Measurements from ENCODE around the gene HNF1B. TPM values are rescaled to one million over a fixed set of nuclear protein-coding genes. Genes with fewer than 3 reads are reported as not detected.

HNF1B gene
- total RNA-seq, 1 donor from 2014 or later: not detected

- no peak for ATAC-seq
These were observed 14.3 kb upstream of the HNF1B start for GRCh38 chr17:37759014-37759637.

GRCh38 chr17:37756051-37756450 is 11.2 kb upstream of the HNF1B start:
- ATAC-seq: no peak

DNA sequence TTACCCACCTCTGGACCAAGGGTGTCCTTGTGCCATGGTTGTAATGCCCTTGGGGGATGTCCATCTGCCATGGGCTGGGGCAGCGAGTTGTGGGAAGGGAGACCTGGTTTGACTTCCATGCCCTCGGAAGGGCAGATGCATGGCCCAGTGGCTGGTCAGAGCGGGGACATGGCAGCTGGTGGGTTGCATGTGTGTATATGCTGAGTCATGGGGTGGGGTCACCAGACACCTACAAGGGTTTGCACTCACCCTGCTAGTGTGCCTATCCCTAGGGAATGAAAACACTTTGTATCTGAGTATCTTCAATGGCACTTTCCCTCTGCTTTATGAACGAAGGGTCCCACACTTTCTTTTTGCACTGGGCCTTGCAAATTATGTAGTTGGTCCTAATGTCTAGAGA is 10.6 kb upstream of the HNF1B start:
- ATAC-seq: no peak

GRCh38 chr17:37754363-37754762 is 9.5 kb upstream of the HNF1B start:
- no peak for ATAC-seq

- peak; percentile 43 for ATAC-seq
These were observed 7.6 kb upstream of the HNF1B start for GRCh38 chr17:37752482-37752881.

DNA sequence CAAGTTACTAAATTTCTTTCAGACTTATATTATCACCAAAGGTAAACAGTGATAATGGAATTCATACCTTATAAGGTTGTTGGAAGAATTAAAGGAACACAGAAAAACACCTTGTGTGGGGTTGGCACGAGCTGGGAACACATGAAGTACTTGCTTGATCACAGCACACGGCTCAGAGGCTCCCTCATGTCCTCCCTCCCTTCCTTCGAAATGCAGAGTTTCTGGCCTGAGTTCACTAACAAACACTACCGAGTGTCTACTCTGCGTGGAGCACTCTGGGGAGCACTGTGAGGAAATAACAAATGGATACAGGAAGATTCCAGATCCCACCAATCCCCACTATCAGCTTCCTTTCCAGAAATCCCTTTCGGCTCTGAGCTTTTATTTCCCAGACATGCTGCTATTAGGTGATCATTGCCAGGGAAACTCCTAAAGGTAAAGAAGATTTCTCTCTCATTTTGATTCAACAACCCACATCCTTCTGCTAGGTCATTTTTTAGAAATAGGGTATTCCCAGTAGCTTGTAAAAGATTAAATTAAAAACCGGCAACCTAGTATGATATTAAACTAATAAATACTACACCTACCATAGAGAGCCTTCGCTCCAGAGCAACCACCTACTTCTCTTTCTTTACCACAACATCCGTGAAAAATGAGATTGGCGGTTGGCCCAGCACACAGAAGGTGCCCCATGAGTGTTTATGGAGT is 6.1 kb upstream of the HNF1B start:
- no peak for ATAC-seq

GRCh38 chr17:37750292-37750691 is 5.4 kb upstream of the HNF1B start:
- no peak for ATAC-seq

- ATAC-seq: no peak
These were observed 2.4 kb upstream of the HNF1B start for GRCh38 chr17:37747222-37747621.

- ATAC-seq: no peak
These were observed 1.8 kb upstream of the HNF1B start for GRCh38 chr17:37746617-37747016.

GRCh38 chr17:37745801-37746426 is 1.1 kb upstream of the HNF1B start:
- no peak for ATAC-seq

DNA sequence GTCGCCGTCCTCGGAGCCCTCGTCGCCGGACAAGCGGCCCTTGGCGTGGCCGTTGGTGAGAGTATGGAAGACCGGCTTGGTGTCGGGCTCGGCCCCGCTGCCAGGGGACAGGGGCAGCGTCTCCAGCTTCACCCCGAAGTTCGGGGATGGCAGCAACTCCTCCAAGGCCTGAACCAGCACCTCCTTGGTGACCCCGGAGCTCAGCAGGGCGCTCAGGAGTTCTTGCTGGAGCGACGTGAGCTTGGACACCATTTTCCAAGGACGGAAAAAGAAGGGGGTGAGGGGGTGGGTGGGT is 279 bp downstream of the HNF1B start:
- no peak for ATAC-seq

DNA sequence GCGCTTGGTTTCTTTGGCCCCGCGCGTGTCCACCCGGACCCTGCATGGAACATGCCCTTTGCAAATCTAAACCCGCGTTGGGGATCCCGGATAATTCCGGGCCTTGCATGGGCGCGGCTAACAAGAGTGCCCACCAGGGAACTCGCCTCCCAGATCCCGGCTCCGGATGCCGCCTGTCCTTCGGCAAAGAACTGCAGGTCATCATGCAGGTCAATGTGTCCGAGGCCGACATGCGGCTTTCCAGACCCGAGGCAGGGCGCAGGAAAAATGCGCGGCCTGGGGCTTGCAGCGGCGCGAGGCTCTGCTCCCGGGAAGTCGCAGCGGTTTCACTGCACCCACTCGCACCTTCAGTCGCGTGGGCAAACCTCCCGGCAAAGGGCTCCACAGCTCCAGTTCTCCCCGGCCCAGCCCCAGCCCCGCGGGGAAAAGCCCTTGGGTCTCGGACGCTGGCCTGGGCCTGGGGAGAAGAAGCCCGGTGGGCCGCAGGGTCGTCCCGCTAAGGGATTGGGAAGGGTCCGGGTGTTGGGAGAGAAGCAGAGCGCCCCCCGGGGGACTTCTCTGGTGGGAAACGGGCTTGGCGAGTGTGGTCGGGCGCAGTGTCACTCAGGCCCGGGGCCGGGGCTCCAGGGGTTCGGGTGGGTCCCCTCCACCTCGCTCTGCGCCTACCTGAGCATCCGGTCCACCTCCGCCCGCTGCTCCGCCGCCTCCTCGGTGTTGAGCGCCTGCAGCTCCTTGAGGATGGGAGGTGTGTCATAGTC is 805 bp downstream of the HNF1B start:
- ATAC-seq: no peak

GRCh38 chr17:37743612-37743874 is 1.3 kb downstream of the HNF1B start:
- ATAC-seq: no peak

DNA sequence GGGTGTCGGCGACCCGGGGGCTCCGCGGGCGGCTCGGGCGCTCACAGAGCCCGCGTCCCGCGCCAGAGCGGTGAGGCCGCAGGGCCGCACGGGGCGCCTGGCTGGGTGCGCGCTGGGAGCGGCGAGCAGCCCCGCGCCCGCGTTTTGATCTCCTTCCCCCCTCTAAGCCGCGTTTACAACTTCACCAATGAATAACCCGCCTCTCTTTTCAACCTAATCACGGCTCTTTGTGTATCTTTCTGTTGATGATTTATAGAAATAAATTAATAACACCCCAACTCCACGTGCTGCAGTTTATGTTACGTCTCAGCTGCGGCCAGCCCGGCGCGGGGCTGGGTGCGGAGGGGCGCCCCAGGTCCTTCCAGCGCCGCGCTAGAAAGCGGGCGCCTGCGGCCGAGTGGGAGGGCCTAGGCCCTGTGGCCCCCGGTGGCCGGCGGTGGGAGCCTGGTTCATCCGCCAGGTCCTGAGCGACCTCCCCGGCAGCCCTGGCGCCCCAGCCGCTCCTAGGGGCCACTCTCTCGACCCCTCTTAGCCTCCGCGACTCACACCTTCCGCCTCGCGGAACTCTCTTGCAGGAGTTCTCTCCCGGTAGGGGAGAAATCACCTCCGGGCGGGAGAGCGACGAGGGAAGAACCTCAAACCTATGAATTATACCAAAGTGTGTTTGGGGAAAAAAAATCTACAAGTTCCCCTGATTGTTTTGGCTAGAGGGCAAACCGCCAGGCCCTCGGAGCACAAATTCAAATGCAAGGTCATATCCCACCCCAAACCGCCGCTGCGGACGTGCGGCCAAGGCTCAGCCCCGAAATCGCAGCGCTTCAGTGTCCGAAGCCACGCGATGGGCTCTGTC is 1.9 kb downstream of the HNF1B start:
- peak; percentile 24 for ATAC-seq

GRCh38 chr17:37742116-37742761 is 2.6 kb downstream of the HNF1B start:
- ATAC-seq: no peak

DNA sequence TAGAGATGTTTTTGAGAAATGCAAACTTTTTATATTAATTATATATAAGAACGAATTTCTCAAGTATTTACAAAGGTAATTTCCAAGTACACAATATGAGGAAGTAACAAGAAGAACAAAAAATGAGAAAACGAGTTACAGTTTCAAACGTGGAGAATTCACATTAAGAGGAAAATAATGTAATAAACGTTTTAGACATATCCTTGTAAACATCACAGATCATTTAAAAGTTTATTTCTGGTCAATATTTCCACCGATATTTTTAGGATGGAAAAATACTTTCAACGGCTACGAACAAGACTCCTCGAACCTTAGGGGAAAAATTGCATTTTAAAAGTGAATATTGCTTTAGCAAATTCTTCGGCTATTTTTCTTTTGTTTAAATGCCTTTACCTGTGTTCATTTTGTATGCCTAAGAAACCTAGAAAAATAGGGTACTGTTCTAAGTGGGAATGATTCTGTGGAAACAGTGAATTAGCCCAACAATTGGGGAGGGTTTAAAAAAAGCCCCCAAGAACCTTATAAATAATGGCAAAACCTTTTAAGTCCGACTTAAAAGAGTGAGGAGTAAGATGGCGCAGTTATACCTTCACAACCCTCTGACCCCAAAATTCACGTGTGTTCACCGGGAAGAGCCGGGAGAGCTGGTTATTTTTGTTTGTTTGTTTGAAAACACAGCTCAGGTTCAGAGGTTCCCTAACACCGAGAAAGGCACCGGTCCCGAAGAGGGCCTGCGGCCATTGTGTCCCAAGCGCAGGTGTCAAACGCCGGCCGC is 3.3 kb downstream of the HNF1B start:
- no peak for ATAC-seq

DNA sequence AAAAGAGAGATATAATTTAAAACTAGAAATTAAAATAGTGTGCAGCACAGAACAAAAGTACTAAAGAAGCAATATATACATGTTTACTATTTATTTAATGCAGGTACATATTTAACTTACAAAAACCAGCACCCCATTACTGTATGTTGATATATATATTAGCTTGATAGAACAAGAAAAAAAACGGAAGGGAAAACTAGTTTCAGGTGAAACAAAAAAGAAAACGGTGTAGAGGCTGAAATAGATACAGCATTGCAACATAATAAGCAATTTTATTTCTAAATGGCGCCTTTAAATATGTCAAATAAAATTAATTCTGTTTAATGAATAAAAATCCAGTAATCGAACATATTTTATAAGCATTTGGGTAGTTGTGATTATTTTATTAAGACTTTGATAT is 3.9 kb downstream of the HNF1B start:
- no peak for ATAC-seq

DNA sequence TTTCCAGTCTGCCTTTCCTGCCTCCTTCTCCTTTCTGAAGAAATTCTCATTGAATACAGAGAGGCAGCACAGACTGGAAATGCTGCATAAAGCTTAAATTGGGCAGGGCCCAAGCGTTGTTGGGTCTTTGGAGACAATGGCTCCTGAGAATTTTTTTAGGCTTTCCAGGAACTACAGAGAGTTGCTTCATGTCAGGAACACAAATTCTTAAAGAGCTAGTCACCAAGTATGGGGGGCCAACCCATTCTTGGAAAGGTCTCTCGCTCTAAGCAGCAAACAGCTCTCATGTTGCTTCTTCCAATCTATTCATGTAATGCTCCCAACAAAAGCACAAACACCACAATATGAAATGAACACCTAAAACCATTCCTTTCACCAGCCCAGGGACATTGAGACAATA is 6.9 kb downstream of the HNF1B start:
- no peak for ATAC-seq

GRCh38 chr17:37737081-37737480 is 7.8 kb downstream of the HNF1B start:
- ATAC-seq: no peak

DNA sequence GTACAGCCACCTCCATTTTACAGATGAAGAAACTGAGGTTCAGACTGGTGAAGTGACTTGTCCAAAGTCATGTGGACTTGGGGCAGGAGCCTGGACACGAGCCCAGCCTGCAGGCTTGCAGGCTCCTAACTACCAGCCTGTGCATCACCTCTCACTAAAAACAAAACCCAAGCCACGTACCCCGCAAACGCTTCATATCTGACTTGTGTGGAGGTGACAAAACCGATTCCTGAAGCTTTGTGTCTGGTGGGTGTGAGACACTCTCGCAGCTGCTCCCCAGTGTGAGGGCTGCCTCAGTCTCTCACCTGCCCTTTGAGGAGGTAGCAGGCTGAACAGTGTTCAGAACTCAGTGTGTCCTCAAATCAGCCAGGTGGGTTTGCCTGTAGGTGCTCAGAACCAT is 8.4 kb downstream of the HNF1B start:
- no peak for ATAC-seq

DNA sequence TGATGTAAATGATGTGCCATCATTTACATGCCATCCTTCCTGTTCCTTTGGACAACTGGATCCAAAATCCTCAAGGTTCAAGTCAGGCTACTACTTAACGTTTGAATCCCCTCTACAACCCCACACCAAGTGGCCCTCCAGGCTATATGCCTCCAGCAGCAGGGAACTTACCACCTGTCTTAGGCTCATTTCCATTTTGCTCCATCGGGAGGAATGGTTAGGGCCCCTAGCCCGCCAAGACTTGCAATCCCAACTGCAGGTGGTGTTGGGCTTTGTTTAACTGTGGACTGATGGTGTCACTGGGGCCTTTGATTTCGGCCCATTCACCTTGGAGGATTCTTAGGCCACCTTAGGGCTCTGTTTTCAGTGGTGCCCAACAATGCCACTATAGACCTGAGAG is 9.7 kb downstream of the HNF1B start:
- ATAC-seq: no peak

GRCh38 chr17:37732316-37732715 is 12.5 kb downstream of the HNF1B start:
- ATAC-seq: no peak

All from esophagus mucosa (tissue), 1 donor.